Measurements from ENCODE around the gene ATP10A.

The ATP10A gene

DNA sequence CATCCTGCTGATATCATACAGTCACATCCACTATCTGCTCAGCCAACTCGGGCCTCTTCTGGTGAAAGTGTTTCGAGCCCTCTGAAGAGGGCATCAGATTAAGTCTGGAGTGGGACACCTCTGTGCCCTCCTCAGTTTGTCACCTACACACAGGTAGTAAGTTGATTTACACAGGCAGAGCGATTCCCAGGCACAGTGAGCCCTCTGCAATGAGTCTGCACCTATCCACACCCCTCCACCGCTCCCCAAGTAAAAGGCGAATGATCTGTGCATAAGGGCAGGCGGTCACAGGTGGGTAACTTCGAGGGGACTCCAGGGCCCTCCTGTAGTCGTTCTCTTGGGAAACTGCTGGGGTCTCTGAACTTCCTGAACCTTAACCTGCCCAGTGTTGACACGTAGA lies 152.0 kb downstream of the ATP10A start:
- Histone ChIP-seq H3K9me3 (ENCODE audit: control insufficient read depth, low read length) (no peaks in the 10 kb centered on the region), H3K4me3 (ENCODE audit: low read length) (no peak overlapping the region), H3K36me3 (ENCODE audit: control insufficient read depth, insufficient read depth, low read length, severe bottlenecking) (peaks cover 30% of the 10 kb centered on the region), H3K4me1 (ENCODE audit: control insufficient read depth, insufficient read depth, low read length) (no peaks in the 10 kb centered on the region), H3K9ac (ENCODE audit: low read length) (no peak overlapping the region), H3K27me3 (replicated peaks; ENCODE audit: control insufficient read depth, insufficient read depth, low read length) (no peaks in the 10 kb centered on the region)
- no peak for DNase-seq (ENCODE audit: low read depth)

DNA sequence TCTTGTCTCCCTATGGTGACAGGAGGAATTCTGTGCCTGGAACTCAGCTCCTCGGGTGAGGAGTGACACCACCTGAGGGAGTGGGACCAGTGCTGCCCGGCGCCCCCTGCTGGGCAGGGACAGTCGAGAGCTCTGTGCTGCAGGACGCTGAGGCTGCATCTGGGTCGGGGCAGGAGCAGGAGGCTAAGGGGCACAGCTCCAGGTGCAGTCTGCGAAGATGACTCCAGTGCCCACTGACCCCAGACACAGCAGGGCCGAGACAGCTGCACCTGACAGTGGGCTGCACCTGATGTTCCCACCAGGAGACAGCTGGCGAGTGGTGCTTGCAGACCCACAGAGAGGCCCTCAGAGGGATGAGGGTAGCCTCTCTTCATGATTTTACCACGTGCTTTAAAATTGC lies 152.9 kb downstream of the ATP10A start:
- H3K9me3 ChIP-seq (ENCODE audit: control insufficient read depth, low read length), result no peaks in the 10 kb centered on the region
- no peaks in the 10 kb centered on the region for H3K4me1 ChIP-seq (ENCODE audit: control insufficient read depth, insufficient read depth, low read length)
- H3K36me3 ChIP-seq (ENCODE audit: control insufficient read depth, insufficient read depth, low read length, severe bottlenecking), result peaks cover 34% of the 10 kb centered on the region
- no peaks in the 10 kb centered on the region for H3K27me3 ChIP-seq (replicated peaks; ENCODE audit: control insufficient read depth, insufficient read depth, low read length)
- no peak overlapping the region for H3K9ac ChIP-seq (ENCODE audit: low read length)
- DNase-seq (ENCODE audit: low read depth), result peak; percentile 38
- H3K4me3 ChIP-seq (ENCODE audit: low read length), result no peak overlapping the region

DNA sequence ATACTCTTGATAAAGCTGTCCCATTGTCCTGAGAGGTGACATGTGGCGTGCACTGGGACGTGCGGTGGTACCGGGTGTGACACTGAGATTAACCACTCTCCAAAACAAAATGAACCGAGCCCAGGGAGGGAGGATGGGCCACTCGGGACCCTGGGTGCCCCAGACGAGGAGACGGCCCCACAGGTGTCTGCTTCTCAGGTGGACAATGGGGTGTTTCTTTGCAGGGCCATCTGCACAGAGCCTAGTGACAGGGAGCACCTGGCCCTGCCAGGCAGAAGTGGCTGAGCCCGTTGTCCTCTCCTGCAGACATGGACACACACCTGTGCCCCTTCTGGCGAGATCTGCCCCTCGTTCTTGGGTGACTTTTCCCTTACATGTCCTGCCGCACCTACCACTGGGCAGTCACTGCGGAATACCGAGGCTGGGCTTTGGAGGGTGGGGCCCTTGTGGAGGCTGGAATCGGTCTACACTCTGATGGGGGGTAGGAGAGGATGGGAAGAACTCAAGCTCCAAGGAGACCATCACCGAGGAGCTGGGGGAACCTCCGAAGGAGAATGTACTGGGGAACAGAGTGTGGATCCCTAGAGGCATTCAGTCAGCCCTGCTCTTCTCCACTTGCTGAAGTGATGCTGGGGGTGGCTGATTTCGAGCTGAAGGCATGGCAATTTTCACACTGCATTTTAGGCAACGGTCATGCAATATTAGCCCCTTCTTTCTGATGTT lies 153.5 kb downstream of the ATP10A start:
- no peak for DNase-seq (ENCODE audit: low read depth)
- Histone ChIP-seq H3K27me3 (replicated peaks; ENCODE audit: control insufficient read depth, insufficient read depth, low read length) (no peaks in the 10 kb centered on the region), H3K36me3 (ENCODE audit: control insufficient read depth, insufficient read depth, low read length, severe bottlenecking) (peaks cover 39% of the 10 kb centered on the region), H3K4me3 (ENCODE audit: low read length) (no peak overlapping the region), H3K9me3 (ENCODE audit: control insufficient read depth, low read length) (no peaks in the 10 kb centered on the region), H3K4me1 (ENCODE audit: control insufficient read depth, insufficient read depth, low read length) (no peaks in the 10 kb centered on the region), H3K9ac (ENCODE audit: low read length) (no peak overlapping the region)

DNA sequence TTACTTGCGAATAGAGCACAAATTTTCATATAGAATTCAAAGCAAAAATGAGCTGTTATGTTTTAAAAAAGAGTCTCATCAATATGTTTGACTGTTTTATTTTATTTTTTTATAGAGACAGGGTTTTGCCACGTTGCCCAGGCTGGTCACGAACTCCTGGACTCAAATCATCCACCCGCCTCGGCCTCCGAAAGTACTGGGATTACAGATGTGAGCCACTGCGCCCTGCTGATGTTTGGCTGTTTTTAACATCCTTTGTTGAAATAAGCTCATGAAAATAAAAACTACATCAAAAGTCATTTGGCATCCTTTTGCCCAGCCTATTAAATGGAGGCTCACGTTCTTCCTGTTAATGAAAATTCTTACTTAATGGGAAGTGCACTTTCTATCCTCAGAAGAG lies 154.7 kb downstream of the ATP10A start:
- Histone ChIP-seq H3K9me3 (ENCODE audit: control insufficient read depth, low read length) (no peaks in the 10 kb centered on the region), H3K36me3 (ENCODE audit: control insufficient read depth, insufficient read depth, low read length, severe bottlenecking) (peaks cover 40% of the 10 kb centered on the region), H3K9ac (ENCODE audit: low read length) (no peak overlapping the region), H3K27me3 (replicated peaks; ENCODE audit: control insufficient read depth, insufficient read depth, low read length) (no peaks in the 10 kb centered on the region), H3K4me3 (ENCODE audit: low read length) (no peak overlapping the region), H3K4me1 (ENCODE audit: control insufficient read depth, insufficient read depth, low read length) (no peaks in the 10 kb centered on the region)
- DNase-seq (ENCODE audit: low read depth), result no peak

DNA sequence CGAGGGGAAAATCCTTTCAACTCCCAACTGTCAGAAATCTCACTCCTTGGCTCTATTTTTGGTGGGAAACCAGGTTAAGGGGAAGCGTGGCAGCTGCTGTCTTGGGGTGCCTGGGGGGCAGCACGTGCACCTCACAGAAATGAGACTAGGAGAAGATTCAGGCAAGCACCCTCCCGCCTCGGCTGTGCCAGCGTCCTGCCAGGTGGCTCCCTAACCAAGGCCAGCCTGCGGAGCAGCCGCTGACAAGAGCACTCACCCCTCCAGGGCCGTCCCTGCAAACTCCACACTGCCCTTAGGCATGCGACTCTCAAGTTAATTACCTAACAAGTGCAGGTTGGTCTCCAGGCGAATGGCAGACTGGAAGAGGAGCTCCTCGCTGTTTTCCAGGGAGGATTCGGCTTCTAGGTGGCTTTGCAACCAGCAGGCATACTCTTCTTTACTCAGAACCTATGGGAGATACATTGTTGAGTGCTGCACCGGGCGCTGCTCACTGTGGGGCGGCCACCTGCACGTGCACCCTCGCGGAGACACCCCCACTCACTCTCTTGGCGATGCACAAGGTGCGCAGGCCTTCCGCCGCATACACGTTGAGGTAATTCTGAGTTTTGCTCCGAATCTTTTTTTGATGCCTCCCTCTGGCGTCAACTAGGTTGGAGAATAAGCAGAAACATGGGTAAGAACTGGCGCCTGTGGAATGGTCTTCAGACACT lies 155.3 kb downstream of the ATP10A start:
- DNase-seq (ENCODE audit: low read depth), result no peak
- no peaks in the 10 kb centered on the region for H3K9me3 ChIP-seq (ENCODE audit: control insufficient read depth, low read length)
- no peaks in the 10 kb centered on the region for H3K4me1 ChIP-seq (ENCODE audit: control insufficient read depth, insufficient read depth, low read length)
- no peak overlapping the region for H3K9ac ChIP-seq (ENCODE audit: low read length)
- H3K27me3 ChIP-seq (replicated peaks; ENCODE audit: control insufficient read depth, insufficient read depth, low read length), result no peaks in the 10 kb centered on the region
- H3K36me3 ChIP-seq (ENCODE audit: control insufficient read depth, insufficient read depth, low read length, severe bottlenecking), result peaks cover 37% of the 10 kb centered on the region
- H3K4me3 ChIP-seq (ENCODE audit: low read length), result no peak overlapping the region

DNA sequence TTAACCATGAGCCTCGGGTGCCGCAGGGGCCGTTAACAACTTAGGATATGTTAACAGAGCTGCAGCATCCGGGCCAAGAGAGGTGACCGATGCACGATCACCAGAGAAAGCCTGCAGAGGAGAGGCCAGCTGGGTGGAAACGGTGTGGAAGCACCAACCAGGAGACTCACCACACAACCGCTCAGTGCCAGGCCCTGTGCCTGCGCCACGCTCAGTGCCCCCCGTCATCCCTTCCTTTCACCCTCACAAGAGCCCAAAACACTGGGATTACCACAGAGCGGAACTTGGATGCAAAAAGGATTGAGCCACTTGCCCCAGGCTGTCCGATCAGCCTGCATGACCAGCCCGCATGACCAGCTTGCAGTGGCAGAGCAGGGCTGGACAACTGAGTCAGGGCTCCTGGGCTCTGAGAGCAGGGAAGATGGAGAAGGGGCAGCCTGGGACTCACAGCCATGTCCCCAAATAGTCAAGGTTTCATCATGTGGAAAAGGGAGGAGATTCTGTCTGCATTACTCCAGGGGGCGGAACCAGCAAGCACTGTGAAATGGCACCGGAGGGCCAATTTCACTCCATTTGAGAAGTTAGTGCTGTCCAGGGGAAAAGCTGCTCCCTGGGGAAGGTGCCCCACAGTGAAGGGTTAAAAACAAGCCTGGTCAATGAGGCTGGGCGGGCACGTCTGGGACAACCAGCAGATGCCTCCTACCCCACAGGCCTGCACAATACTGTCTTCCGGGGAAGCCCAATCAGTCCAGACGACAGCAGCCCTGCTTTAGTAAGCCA lies 156.8 kb downstream of the ATP10A start:
- Histone ChIP-seq H3K27me3 (replicated peaks; ENCODE audit: control insufficient read depth, insufficient read depth, low read length) (no peaks in the 10 kb centered on the region), H3K4me1 (ENCODE audit: control insufficient read depth, insufficient read depth, low read length) (no peaks in the 10 kb centered on the region), H3K9me3 (ENCODE audit: control insufficient read depth, low read length) (no peaks in the 10 kb centered on the region), H3K4me3 (ENCODE audit: low read length) (no peak overlapping the region), H3K36me3 (ENCODE audit: control insufficient read depth, insufficient read depth, low read length, severe bottlenecking) (peaks cover 38% of the 10 kb centered on the region), H3K9ac (ENCODE audit: low read length) (no peak overlapping the region)
- DNase-seq (ENCODE audit: low read depth), result no peak

DNA sequence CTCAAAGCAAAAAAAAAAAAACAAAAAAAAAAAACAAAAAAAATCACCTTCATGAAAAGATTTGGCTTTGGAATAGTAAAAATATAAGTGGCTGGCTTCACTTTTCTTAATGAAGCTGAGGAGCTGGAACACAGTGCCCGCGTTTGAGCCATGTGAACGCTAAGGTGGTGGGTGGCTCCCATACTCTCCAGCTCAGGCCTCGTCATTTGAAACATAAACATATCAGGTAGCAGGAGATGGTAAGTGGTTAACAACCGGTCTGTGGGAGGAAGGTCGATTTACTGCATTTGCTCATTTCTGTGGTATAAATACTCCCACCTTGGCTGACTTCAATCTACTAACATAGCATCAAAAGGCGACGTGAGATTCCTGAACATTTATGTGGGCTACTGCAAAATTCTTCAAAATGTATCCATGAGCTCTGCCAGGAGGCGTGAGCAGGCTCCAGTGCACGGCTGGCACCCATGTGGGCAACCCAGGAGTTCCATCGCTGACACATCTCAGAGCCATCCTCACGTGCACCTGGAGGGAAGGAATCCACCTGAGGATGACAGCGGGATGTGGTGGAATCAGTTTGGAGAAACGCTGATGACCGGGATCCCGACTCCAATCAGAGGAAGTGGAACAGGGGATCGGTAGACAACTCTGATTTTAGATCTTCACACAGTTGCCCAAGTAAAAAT lies 157.6 kb downstream of the ATP10A start:
- H3K9me3 ChIP-seq (ENCODE audit: control insufficient read depth, low read length), result no peaks in the 10 kb centered on the region
- DNase-seq (ENCODE audit: low read depth), result no peak
- H3K9ac ChIP-seq (ENCODE audit: low read length), result no peak overlapping the region
- H3K4me3 ChIP-seq (ENCODE audit: low read length), result no peak overlapping the region
- no peaks in the 10 kb centered on the region for H3K27me3 ChIP-seq (replicated peaks; ENCODE audit: control insufficient read depth, insufficient read depth, low read length)
- H3K36me3 ChIP-seq (ENCODE audit: control insufficient read depth, insufficient read depth, low read length, severe bottlenecking), result peaks cover 34% of the 10 kb centered on the region
- H3K4me1 ChIP-seq (ENCODE audit: control insufficient read depth, insufficient read depth, low read length), result no peaks in the 10 kb centered on the region

DNA sequence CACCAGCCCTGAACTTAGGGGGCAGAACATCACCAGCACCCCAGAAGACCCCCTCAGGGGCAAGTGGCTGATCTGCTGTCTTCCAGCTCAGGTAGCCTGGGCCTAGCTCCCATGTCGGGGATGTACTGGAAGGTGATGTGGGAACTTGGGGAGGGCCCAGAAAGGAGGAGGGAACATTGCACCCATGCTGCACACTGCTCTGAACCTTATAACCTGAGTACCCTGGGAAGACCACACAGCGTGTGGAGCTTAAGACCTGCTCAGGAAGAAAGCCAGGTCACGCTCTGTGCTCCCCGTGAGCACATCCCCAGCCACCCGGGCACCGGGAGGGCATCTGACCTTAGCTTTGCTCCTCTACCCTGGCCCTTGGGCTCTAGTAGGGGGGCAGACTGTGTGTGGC lies 159.4 kb downstream of the ATP10A start:
- Histone ChIP-seq H3K36me3 (ENCODE audit: control insufficient read depth, insufficient read depth, low read length, severe bottlenecking) (peaks cover 38% of the 10 kb centered on the region), H3K4me3 (ENCODE audit: low read length) (no peak overlapping the region), H3K9ac (ENCODE audit: low read length) (no peak overlapping the region), H3K9me3 (ENCODE audit: control insufficient read depth, low read length) (no peaks in the 10 kb centered on the region), H3K4me1 (ENCODE audit: control insufficient read depth, insufficient read depth, low read length) (no peaks in the 10 kb centered on the region), H3K27me3 (replicated peaks; ENCODE audit: control insufficient read depth, insufficient read depth, low read length) (no peaks in the 10 kb centered on the region)
- DNase-seq (ENCODE audit: low read depth), result no peak

DNA sequence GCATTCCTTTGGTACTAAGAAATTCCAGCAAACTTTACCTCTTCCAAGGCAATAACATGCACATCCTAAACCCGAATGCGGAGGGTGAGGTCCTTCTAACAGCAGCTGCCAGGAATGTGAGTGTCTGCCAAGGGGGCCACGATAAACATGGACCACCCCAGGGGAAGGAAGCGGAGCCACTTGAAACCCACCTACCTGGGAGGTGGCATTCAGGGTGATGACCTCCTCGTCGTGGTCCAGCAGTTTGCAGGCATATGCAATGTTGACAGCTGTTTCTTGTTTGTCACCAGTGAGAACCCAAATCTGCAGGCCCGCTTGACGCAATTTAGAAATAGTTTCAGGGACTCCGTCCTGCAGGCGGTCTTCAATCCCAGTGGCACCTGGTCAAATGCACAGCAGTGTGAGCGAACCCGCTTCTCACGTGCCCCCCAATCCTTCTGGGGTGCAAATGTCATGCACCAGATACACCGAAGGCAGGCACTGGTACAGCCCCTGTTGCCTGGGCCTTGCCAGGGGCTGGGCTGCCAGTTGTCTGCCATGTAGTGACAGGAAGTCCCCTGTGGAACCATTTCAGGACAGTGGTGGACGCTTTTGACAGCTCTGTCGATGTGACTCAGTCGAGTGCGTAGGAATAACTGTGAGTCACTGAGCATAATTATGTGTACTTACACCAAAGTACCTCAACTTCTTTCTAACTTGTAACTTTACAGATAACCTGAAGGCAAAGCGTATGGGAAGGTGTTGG lies 161.2 kb downstream of the ATP10A start:
- no peak for DNase-seq (ENCODE audit: low read depth)
- Histone ChIP-seq H3K36me3 (ENCODE audit: control insufficient read depth, insufficient read depth, low read length, severe bottlenecking) (peaks cover 39% of the 10 kb centered on the region), H3K9me3 (ENCODE audit: control insufficient read depth, low read length) (no peaks in the 10 kb centered on the region), H3K27me3 (replicated peaks; ENCODE audit: control insufficient read depth, insufficient read depth, low read length) (no peaks in the 10 kb centered on the region), H3K9ac (ENCODE audit: low read length) (no peak overlapping the region), H3K4me3 (ENCODE audit: low read length) (no peak overlapping the region), H3K4me1 (ENCODE audit: control insufficient read depth, insufficient read depth, low read length) (peaks cover 6% of the 10 kb centered on the region)

DNA sequence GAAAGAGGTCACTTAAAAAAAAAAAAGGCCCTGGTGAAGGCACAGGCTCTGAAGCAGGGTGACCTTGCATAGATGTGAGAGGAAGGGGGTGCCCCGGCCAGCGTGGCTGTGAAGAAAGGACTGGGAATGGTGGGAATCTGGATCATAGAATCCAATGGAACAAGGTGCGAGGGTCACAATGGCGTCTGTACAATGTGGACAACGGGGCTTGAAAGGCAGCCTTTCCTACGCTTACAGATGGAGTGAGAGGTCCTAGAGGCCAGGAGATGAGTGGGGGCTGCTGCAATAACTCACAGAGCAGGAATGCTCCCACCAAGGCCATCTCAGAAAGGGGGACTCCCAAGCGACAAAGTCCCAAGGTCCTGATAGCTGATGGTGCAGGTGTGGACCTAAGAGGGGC lies 162.2 kb downstream of the ATP10A start:
- H3K9ac ChIP-seq (ENCODE audit: low read length), result no peak overlapping the region
- H3K36me3 ChIP-seq (ENCODE audit: control insufficient read depth, insufficient read depth, low read length, severe bottlenecking), result peaks cover 40% of the 10 kb centered on the region
- DNase-seq (ENCODE audit: low read depth), result no peak
- H3K4me1 ChIP-seq (ENCODE audit: control insufficient read depth, insufficient read depth, low read length), result peaks cover 6% of the 10 kb centered on the region
- H3K27me3 ChIP-seq (replicated peaks; ENCODE audit: control insufficient read depth, insufficient read depth, low read length), result no peaks in the 10 kb centered on the region
- no peaks in the 10 kb centered on the region for H3K9me3 ChIP-seq (ENCODE audit: control insufficient read depth, low read length)
- no peak overlapping the region for H3K4me3 ChIP-seq (ENCODE audit: low read length)

Measured in adipocyte (in vitro differentiated cells).